Measurements from ENCODE around the gene CDKAL1.
"Not testable (repeated sequence)": the region's sequence is repeated elsewhere in the genome, so short reads cannot be mapped to it uniquely, and the experiment has no call there.

CDKAL1 gene

DNA sequence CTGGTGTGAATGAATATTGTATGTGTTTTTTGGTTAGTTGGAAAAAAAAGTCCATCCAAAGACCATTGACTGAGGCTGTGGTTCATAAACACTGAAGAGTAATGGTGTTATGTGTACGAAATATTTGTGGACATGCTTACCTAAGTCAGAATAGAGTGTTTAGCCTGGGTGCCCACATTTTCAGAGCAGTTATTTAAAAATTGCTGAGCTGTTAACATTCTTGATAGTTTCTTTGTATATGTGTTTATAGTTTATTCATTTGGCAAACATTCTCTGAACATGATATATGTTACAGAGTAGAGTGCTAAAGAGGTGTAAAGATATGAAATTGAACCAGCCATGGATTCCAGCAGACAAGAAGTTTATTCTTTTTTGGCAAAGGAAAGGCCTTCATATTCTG, 20.6 kb downstream of the CDKAL1 start:
- no peak for DNase-seq

DNA sequence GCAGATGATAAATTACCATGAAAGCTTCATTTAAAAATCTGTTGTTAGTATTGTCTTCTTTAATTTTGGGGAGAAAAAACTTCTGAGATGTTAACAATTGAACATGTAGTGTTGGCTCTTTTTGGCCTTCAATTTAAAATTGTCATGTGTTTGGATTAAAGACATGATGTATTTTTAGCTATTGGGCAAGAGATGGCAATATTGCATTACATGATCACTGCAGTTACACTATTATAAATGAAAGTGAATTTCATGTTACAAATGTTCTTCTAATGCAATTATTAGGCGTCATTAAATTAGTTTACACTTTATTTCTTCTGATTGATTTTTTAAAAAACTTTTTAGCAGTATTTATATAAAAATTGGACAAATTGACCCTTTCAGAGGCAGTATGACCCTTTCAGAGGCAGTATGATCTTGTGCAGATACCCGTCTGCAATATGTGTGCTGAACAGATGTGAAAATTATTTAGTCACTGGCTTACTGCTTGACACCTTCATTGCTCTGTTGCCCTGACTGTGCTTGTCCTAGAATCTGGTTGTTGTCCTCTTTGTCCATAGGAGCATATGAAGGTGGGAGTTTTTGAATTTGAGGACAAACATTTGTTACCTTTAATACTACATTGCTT, 25.8 kb downstream of the CDKAL1 start:
- DNase-seq, result no peak

- DNase-seq, result no peak
Measured at GRCh38 chr6:20563377-20563776, 29.1 kb downstream of the CDKAL1 start.

DNA sequence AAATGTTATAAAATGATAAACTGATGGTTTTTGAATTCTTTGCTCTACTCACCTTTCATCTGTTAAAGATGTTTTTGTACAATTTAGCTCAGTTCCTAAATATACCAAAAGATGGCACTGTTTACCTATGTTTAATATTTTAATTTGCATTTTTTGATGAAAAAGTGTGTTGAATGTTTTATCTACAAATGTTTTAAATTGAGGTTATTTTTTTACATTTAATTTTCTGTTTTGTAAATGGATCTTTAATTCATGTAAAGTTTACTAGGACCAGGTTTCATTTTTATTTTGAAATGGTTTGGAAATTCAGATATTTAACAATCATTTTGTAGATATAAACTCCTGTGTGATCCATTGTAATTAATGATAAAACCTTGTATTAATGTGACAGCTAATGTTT, 30.0 kb downstream of the CDKAL1 start:
- DNase-seq, result peak; percentile 59

DNA sequence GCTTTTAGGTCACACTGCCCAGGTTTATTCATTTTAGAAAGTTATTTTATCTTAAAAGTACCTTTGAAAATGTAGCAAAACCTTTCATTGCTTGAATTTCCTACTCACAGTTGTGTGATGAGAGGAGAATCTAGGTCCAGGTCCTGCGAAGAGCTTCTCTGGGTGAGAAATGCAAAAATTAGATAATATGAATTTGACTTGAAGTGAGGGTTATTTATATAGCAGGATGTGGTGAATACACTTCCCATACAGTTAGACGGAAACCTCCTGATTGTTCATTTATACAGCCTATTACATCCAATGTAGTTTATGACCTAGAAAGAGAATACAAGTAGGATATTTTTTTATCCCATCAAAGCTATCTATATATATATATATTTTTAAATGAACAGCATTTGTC, 30.5 kb downstream of the CDKAL1 start:
- peak; percentile 43 for DNase-seq

DNA sequence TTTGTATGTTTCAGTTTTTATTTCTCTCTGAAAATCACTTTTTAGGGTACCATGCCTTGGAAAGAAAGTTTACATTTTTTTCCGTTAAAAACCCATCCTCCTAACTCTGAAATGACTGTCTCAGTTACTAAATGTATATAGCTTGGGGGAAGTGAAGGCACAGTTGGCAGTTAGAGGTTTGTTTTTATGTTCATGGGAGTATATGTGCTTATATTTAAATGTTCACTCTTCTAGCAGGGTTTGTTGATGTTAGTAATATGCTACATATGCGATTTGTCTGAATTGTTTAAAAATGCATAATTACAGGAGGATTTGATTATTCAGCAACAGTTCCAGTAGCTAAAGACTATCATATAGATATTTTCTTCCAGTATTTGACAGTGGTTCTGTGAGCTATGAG, 31.1 kb downstream of the CDKAL1 start:
- DNase-seq, result no peak

- no peak for DNase-seq
Measured at GRCh38 chr6:20566109-20566508, 31.9 kb downstream of the CDKAL1 start.

- DNase-seq, result no peak
Measured at GRCh38 chr6:20569000-20569610, 34.8 kb downstream of the CDKAL1 start.

- peak; percentile 63 for DNase-seq
Measured at GRCh38 chr6:20571261-20571660, 37.0 kb downstream of the CDKAL1 start.

DNA sequence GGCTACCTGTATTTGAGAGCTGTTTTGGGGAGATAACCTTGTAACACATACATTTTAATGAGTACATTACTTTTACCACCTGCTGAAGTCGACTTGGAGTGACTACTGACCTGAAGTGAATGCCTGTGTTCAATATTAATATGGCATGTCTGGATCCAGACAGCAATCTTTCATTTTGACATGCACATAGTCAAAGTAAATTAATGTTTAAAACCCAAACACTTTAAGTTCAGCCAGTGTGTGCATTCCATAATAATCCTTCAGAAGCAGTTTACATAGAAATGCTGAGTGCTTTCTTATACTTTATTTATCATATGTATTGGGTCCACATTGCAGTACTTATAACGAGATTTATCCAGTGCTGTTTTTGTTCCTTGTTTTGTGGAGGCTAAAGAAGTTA, 38.0 kb downstream of the CDKAL1 start:
- DNase-seq, result no peak

- peak; percentile 40 for DNase-seq
Measured at GRCh38 chr6:20572940-20573339, 38.7 kb downstream of the CDKAL1 start.

GRCh38 chr6:20574355-20574754, 40.1 kb downstream of the CDKAL1 start:
- DNase-seq, result no peak

- peak; percentile 94 for DNase-seq
Measured at GRCh38 chr6:20575125-20575524, 40.9 kb downstream of the CDKAL1 start.

GRCh38 chr6:20575704-20576451, 41.6 kb downstream of the CDKAL1 start:
- DNase-seq, result peak; percentile 27

DNA sequence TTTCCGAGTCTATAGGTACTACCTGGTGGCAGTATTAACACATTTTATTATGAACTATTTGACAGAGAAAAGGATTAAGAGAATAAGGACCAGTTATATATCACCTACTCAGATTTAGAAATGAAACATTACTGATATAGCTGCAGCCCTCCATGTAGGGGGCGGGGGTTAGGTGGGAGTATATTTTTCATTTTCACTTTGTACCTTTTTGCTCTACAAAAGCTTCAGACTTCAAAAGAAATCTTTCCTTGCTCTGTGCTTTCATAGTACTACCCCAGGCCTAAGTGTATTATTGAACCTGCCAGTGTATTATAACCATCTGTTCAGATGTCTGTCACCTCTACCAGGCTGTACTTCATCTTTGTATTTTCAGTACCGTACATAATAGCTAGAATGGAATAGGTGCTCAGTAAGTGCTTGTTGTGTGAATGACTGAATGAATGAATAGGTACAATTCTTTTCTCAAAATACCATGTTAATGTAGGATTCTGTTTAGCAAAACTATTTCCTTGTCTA, 43.0 kb downstream of the CDKAL1 start:
- no peak for DNase-seq

- DNase-seq, result no peak
Measured at GRCh38 chr6:20581070-20581469, 46.8 kb downstream of the CDKAL1 start.

DNA sequence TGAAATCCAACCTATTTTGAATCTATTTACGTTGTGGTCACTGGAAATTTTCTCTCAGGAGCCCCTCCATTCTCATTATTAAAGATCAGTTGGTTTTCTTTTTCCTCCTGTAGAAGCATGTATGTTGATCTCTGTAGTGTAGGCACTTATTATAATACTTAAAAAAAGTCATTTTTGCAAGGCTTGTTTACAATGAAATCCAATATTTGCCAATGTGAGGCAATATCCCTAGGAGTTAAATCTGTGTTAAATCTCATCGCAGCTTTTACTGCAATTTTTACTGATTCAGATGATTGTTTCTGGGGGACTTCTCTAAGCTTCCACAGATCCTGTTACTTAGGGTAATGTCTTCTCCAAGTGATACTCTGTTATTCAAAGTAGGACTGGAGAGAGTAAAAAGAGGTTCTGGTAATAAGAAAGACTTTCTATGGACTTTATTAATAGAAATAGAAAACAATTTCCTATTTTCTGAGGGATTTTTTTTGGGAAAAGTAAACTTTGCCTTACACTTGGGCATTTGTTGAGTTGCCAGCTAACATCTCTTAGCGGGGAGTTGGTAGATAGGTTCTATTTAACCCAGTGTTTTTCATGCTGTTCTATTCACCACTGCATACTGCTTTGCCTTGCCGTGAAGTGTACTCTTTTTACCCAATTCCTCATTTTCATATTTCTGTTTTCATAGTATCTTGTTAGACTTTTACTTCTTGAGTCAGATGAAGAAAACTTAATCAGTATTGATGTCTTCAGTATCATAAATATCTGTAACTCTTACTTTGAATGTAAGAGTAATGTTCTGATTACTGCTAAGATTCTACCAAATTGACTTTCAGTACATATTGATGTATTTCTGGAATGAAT, 48.6 kb downstream of the CDKAL1 start:
- no peak for DNase-seq

GRCh38 chr6:20583444-20583800, 49.2 kb downstream of the CDKAL1 start:
- no peak for DNase-seq

DNA sequence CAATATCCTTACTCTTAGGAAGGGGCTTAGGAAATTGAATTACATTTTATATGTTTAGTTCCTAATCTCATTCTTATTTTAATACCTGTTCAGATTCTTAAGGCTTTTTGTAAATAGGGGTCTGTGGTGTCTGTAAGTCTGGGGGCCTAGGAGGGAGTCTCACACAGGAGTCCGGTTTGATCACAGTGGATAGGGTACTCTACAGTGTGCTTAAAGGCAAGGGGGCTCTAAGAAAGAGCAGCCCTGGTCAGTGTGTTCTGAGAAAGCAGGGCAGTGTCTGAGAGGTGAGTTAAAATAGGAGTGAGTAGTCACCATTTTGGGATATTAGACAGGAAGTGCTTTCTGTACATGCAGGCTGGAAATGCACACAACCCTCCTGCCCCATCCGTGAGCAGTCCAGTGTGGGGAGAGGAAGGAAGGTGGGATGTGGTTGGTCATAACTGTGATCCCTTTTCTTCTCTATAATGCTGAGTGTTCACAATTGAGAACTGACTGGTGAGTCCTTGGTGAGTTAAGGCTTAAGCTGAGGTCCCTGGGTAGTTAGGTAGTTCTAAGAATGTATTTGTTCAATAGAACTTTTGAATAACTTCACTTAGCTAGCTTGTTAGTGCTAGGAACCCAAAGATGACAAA, 50.0 kb downstream of the CDKAL1 start:
- DNase-seq, result no peak

- peak; percentile 56 for DNase-seq
Measured at GRCh38 chr6:20589266-20589665, 55.0 kb downstream of the CDKAL1 start.

GRCh38 chr6:20590476-20590875, 56.2 kb downstream of the CDKAL1 start:
- not testable (repeated sequence) for DNase-seq

DNA sequence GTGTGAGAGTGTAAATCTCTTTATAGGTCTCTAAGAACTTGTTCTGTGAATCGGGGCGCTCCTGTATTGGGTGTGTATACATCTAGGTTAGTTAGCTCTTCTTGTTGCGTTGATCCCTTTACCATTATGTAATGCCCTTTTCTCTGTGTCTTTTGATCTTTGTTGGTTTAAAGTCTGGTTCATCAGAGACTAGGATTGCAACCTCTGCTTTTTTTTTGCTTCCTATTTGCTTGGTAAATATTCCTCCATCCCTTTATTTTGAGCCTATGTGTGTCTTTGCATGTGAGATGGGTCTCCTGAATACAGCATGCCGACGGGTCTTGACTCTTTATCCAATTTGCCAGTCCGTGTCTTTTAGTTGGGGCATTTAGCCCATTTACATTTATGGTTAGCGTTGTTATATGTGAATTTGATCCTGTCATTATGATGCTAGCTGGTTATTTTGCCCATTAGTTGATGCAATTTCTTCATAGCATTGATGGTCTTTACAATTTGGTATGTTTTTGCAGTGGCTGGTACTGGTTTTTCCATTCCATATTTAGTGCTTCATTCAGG, 60.1 kb downstream of the CDKAL1 start:
- DNase-seq, result not testable (repeated sequence)
